Loucy (cell line): ENCODE measurements around the gene BCAS3.

Experiments used
- CTCF ChIP-seq: fragments of 200-600 bp; sonication (generic); conservative IDR thresholded peaks from 2 replicates; pipeline ENCODE4 v1.5.1; 2014; ENCODE audit warnings: mild to moderate bottlenecking, antibody characterized with exemption, low read length
- EZH2phosphoT487 ChIP-seq: fragments of 200-600 bp; IDR thresholded peaks from 2 replicates; pipeline ENCODE4 v1.6.1; 2018; ENCODE audit warnings: antibody characterized with exemption, mild to moderate bottlenecking, moderate library complexity, borderline replicate concordance

GRCh38 chr17:61063528-61063927, 385.9 kb downstream of the BCAS3 start:
- TF ChIP-seq CTCF (no peak), EZH2phosphoT487 (no peak)
